NT2/D1 (cell line): ENCODE measurements around the gene KNG1.

Experiments
- DNase-seq: peaks from one replicate; pipeline ENCODE4 v3.0.0-alpha.2; 2011; ENCODE audit warnings: low read depth, low spot score
- H3K27me3 ChIP-seq: 2 replicates; pipeline ENCODE4 v1.6.0; 2011; ENCODE audit warnings: mild to moderate bottlenecking; ENCODE audit not compliant: insufficient read length, insufficient read depth
- H3K36me3 ChIP-seq: 2 replicates; pipeline ENCODE4 v1.6.1; 2011; ENCODE audit warnings: mild to moderate bottlenecking, low read length, mixed read lengths; ENCODE audit not compliant: insufficient read depth, insufficient read length
- H3K4me1 ChIP-seq: 2 replicates; pipeline ENCODE4 v1.5.1; 2011; ENCODE audit not compliant: insufficient read depth, insufficient read length
- H3K4me3 ChIP-seq: 2 replicates; pipeline ENCODE4 v1.5.1; 2011; ENCODE audit warnings: low read depth; ENCODE audit not compliant: insufficient read length
- H3K9ac ChIP-seq: 2 replicates; pipeline ENCODE4 v1.6.0; 2011; ENCODE audit warnings: low read depth; ENCODE audit not compliant: insufficient read length
- H3K9me3 ChIP-seq: 2 replicates; pipeline ENCODE4 v1.5.1; 2011; ENCODE audit warnings: mild to moderate bottlenecking, low read length; ENCODE audit not compliant: insufficient read depth
- SUZ12 ChIP-seq: IDR thresholded peaks from 2 replicates; pipeline ENCODE4 v1.6.1; 2011; ENCODE audit not compliant: insufficient read length, insufficient read depth; ENCODE audit errors: extremely low read depth
- YY1 ChIP-seq: IDR thresholded peaks from 2 replicates; pipeline ENCODE4 v1.6.1; 2011; ENCODE audit not compliant: insufficient read length, insufficient read depth
- ZNF274 ChIP-seq: IDR thresholded peaks from 2 replicates; pipeline ENCODE4 v1.6.1; 2011; ENCODE audit warnings: mild to moderate bottlenecking, low read depth, low read length

Gene KNG1

DNA sequence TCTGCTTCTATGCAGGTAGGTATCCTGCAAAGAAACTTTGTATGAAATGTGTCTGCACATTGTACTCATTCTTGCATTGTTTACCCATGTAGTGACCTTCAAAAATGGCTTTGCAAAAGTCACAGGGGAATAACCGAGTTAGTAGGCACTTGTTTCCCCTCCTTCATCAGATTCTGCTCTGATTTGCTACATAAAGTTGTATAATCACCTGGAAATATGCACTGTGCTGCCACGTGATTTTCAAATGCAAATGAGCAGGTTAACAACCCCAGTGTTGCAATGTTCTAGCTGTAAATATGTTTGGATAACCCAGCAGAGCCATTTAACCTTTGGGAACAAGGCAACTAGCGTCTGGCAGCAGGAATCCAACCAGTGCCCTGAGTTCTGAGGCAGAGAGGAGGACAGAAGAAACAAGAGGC, at the start of gene KNG1:
Gene KNG1, plus strand, starts transcription at position 321 of the 419 bp plus-strand sequence. CDS start 184 bp downstream, outside the sequence.
- Histone ChIP-seq H3K4me1 (no peaks in the 10 kb centered on the region), H3K36me3 (no peaks in the 10 kb centered on the region), H3K27me3 (no peaks in the 10 kb centered on the region), H3K9me3 (no peaks in the 10 kb centered on the region), H3K9ac (no peak within 1 kb of the TSS), H3K4me3 (no peak within 1 kb of the TSS)
- DNase-seq: no peak
- no peak for TF ChIP-seq ZNF274
- TF ChIP-seq YY1: no peak
- TF ChIP-seq SUZ12: no peak

DNA sequence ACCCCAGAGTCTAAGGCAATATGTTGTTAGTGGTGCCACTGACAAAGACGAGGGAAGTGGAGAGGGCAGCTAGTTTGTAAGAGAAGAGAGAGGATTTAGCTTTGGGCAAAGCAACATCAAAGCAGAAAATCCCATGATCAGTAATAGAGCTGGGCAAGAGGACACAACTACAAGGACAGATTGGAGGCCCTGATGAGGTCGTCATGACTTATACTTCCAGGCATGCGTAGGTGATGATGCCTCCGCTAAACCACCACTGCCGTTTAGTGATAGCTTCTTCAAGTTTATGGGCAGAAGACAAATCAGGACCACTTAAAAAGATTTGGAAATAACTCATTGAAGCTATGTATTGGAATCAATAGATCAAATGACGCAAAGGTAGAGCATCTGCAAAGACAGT, 48.7 kb upstream of the KNG1 start:
- DNase-seq: no peak
- TF ChIP-seq ZNF274 (no peak), YY1 (no peak), SUZ12 (no peak)
- no peaks in the 10 kb centered on the region for H3K27me3 ChIP-seq

DNA sequence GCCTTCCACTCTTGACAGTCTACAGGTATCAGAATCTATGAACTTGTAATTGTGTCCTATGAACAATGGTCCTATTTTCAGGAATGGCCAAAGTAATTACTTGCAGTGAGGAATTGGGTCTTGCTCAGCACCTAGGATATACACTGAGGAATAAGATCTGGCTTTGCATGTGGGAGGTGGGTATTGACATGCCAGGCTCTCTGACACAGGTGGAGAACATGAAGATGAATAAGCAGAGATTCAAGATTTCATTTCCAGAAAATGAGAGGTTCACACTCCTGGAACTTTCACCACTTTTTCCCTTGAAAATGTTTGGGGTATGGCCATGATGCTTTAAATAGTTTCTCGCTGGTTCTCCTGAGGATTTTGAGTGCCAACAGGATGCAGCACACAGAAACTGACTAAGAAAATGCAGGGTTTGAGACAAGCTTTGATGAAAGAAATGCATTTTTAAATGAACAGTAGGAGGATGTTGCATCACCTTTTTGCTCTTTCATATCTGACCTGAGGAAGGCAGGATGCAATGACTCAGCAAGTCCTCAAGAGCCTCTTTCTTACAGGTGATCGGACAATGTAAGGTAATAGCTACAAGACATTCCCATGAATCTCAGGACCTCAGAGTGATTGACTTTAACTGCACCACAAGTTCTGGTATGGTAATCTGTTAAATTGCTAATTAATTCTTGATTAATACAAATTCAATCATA, 47.6 kb upstream of the KNG1 start:
- Histone ChIP-seq H3K4me3 (no peak overlapping the region), H3K4me1 (no peaks in the 10 kb centered on the region), H3K27me3 (no peaks in the 10 kb centered on the region), H3K36me3 (no peaks in the 10 kb centered on the region), H3K9me3 (no peaks in the 10 kb centered on the region), H3K9ac (no peak overlapping the region)
- no peak for TF ChIP-seq SUZ12
- no peak for TF ChIP-seq YY1
- no peak for TF ChIP-seq ZNF274
- no peak for DNase-seq

More for the DNA sequence above, 48.7 kb upstream of the KNG1 start:
- H3K9ac ChIP-seq: no peak overlapping the region
- no peaks in the 10 kb centered on the region for H3K36me3 ChIP-seq
- no peak overlapping the region for H3K4me3 ChIP-seq
- no peaks in the 10 kb centered on the region for H3K4me1 ChIP-seq
- H3K9me3 ChIP-seq: no peaks in the 10 kb centered on the region

DNA sequence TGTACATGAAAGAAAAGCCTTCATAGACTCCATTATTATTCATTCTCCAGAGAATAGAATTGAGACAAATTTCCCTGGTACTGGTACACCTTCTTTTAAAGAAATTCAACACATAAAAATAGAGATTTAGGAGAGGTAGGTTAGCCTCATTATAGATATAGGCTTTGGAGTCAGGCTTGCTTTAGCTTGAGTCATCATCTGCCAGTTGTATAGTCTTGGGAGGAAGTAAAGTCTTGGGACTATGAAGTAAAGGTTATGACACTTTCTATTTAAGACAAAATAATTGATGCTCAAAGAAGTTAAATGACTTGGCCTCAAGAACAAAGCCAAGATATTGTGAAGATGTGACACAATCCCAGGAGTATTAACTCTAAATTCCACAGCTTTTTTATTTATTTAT, 47.0 kb upstream of the KNG1 start:
- Histone ChIP-seq H3K9ac (no peak overlapping the region), H3K4me3 (no peak overlapping the region), H3K27me3 (no peaks in the 10 kb centered on the region), H3K4me1 (no peaks in the 10 kb centered on the region), H3K36me3 (no peaks in the 10 kb centered on the region), H3K9me3 (no peaks in the 10 kb centered on the region)
- DNase-seq: no peak
- TF ChIP-seq YY1 (no peak), SUZ12 (no peak), ZNF274 (no peak)

DNA sequence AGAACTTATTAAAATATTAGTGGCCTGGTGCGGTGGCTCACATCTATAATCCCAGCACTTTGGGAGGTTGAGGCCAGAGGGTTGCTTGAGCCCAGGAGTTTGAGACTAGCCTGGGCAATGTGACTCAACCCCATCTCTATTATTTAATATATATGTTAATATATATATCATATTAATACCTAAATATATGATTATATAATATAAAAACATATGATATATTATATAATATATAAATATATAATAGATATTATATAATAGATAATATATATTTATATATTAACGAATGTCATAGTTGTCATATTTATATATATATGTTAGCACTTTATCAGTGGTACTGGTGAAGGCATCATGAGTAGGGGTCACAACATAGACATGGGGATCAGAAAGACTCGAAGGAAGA, 46.1 kb upstream of the KNG1 start:
- TF ChIP-seq ZNF274 (no peak), YY1 (no peak), SUZ12 (no peak)
- H3K4me1 ChIP-seq: no peaks in the 10 kb centered on the region
- no peaks in the 10 kb centered on the region for H3K27me3 ChIP-seq

DNA sequence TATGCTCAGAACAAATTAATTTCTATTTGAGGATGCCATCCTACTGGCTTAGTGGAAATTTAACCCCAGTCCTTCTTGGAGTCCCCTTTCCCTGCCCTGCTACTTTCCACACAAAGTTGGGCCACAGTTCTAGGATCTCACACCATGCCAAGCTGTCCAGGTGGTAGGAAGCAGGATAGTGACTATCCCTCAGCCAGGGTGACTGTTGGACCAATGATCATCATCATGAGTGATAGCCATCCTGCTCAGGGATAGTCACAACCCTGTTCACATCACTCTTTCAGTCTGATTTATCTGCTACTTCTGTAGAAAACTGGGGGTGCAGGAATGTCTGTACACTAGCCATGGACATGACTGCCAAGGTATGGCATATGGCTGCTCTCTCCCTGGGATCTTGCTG, 38.6 kb upstream of the KNG1 start:
- DNase-seq: no peak
- Histone ChIP-seq H3K4me1 (no peaks in the 10 kb centered on the region), H3K9me3 (no peaks in the 10 kb centered on the region), H3K9ac (no peak overlapping the region), H3K36me3 (no peaks in the 10 kb centered on the region), H3K4me3 (no peak overlapping the region), H3K27me3 (peaks cover 4% of the 10 kb centered on the region)
- no peak for TF ChIP-seq ZNF274
- TF ChIP-seq YY1: no peak
- no peak for TF ChIP-seq SUZ12

More for the DNA sequence above, 46.1 kb upstream of the KNG1 start:
- H3K4me3 ChIP-seq: no peak overlapping the region
- no peak for DNase-seq
- no peak overlapping the region for H3K9ac ChIP-seq
- no peaks in the 10 kb centered on the region for H3K9me3 ChIP-seq
- H3K36me3 ChIP-seq: no peaks in the 10 kb centered on the region

DNA sequence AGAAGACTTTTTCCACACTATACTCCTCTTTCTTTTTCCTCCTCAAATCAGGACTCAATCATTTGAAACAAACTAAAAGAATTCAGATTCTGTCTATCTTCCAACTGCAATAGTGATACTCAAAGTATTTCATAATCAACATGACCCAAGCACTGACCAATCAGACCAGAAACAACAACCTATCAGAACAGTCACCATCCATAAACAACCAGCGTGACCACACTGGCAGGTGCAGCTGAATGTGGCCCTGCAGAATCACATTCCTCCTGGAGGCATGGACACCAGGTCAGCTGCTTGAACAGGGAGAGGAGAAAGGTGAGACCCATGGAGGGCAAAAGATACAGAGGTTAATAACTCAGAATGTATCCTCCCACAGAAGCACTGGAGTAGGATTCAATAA, 38.0 kb upstream of the KNG1 start:
- DNase-seq: no peak
- Histone ChIP-seq H3K4me1 (no peaks in the 10 kb centered on the region), H3K4me3 (no peak overlapping the region), H3K9me3 (no peaks in the 10 kb centered on the region), H3K27me3 (peaks cover 4% of the 10 kb centered on the region), H3K9ac (no peak overlapping the region), H3K36me3 (no peaks in the 10 kb centered on the region)
- TF ChIP-seq ZNF274: no peak
- no peak for TF ChIP-seq YY1
- no peak for TF ChIP-seq SUZ12
